Measurements from ENCODE around the gene KDF1. TPM values are rescaled to one million over a fixed set of nuclear protein-coding genes. Genes with fewer than 3 reads are reported as not detected.
"Not testable (repeated sequence)": the region's sequence is repeated elsewhere in the genome, so short reads cannot be mapped to it uniquely, and the experiment has no call there.

The KDF1 gene
- total and polyA plus RNA-seq, 2 of the 13 experiments (the other 11 are each of a cell fraction or from before 2014, with no cell fraction given), result 1.9 to 4.9 TPM

- H3K9me3 ChIP-seq (ENCODE audit: low read length); H3K27ac ChIP-seq (ENCODE audit: extremely low read length, insufficient read depth, low read length); CTCF ChIA-PET (ENCODE audit: low intra/inter-chr PET ratio, low total read pairs); H3K27me3 ChIP-seq (ENCODE audit: control insufficient read depth in 1 of 2, insufficient read depth in 2 of 2, low read length in 2 of 2); FAIRE-seq; H3K9ac ChIP-seq (ENCODE audit: insufficient read depth, low read depth, low read length); H4K20me1 ChIP-seq (ENCODE audit: insufficient read depth, low read length); BruUV-seq (replicated peaks); H2AFZ ChIP-seq (ENCODE audit: low read length); intact Hi-C loops (cut with micrococcal nuclease; ENCODE audit: unreplicated experiment); DNase-seq (ENCODE audit: low spot score); H3K4me3 ChIP-seq (replicated peaks in 1 of 3; ENCODE audit: insufficient read depth in 1 of 3, low read depth in 2 of 3, low read length in 3 of 3); H3K4me2 ChIP-seq (ENCODE audit: low read depth, low read length); ATAC-seq; H3K36me3 ChIP-seq (replicated peaks in 1 of 2; ENCODE audit: control insufficient read depth in 1 of 2, insufficient read depth in 2 of 2, low read length in 2 of 2); H3K79me2 ChIP-seq (ENCODE audit: insufficient read depth, low read length): not testable (repeated sequence)
- in situ Hi-C loops (cut with HindIII; ENCODE audit: extremely low pct_ligation_motif_present, low pct_unique_long_range_greater_than_20kb), result loop anchor here (5.0 kb wide), 1 partner anchor 77 kb away; the partner anchor contains the start of gene NR0B2
- POLR2A ChIA-PET, result interaction anchor here (1.0 to 2.4 kb wide), 3 partner anchors 20 to 75 kb away, joined by 3 to 8 read pairs (median 5); partner anchors contain the start of gene NR0B2
- peaks cover 63% of the 10 kb centered on the region for H3K4me1 ChIP-seq (ENCODE audit: insufficient read depth, low read length)
- 90% methylated on average over 12 of the region's 12 CpGs for WGBS (ENCODE audit: low lambda C conversion rate)
- TF ChIP-seq, protein P1, sequence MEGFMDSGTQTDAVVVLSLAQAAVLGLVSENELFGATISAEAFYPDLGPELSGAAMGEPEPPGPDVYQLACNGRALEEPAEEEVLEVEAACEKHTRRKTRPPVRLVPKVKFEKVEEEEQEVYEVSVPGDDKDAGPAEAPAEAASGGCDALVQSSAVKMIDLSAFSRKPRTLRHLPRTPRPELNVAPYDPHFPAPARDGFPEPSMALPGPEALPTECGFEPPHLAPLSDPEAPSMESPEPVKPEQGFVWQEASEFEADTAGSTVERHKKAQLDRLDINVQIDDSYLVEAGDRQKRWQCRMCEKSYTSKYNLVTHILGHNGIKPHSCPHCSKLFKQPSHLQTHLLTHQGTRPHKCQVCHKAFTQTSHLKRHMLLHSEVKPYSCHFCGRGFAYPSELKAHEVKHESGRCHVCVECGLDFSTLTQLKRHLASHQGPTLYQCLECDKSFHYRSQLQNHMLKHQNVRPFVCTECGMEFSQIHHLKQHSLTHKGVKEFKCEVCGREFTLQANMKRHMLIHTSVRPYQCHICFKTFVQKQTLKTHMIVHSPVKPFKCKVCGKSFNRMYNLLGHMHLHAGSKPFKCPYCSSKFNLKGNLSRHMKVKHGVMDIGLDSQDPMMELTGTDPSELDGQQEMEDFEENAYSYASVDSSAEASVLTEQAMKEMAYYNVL (CRISPR knock-in tag; IDR thresholded peaks at IDR 0.05; ENCODE audit: borderline replicate concordance), result peak; percentile 63; the same call in 1 of the 2 replicates
- peak; percentile 86; the same call in 1 of the 2 replicates for TF ChIP-seq ZNF512 (CRISPR knock-in tag; IDR thresholded peaks at IDR 0.05)
Measured at GRCh38 chr1:26989403-26990109, 29.3 kb upstream of the KDF1 start.
